NCI-H1694 (cell line): ENCODE data around the gene AGBL3.

Experiments
- DNase-seq: peaks from one replicate; lab custom pipeline; 2025; lab: John Stamatoyannopoulos, UW

AGBL3 gene

GRCh38 chr7:135147899-135148721 is 161.8 kb downstream of the AGBL3 start, which contains the start of gene TMEM140:
Gene TMEM140, plus strand, starts transcription at chr7:135148072. Its CDS starts 16,370 bp downstream, at chr7:135164442.
- DNase-seq, result no peak

- DNase-seq, result no peak
Measured at GRCh38 chr7:135150072-135150782, 163.9 kb downstream of the AGBL3 start.

GRCh38 chr7:135151132-135151531 is 164.8 kb downstream of the AGBL3 start:
- no peak for DNase-seq

GRCh38 chr7:135151533-135151932 is 165.2 kb downstream of the AGBL3 start:
- DNase-seq, result no peak

GRCh38 chr7:135152442-135152841 is 166.1 kb downstream of the AGBL3 start:
- no peak for DNase-seq

- DNase-seq, result no peak
Measured at GRCh38 chr7:135154734-135155133, 168.4 kb downstream of the AGBL3 start.

GRCh38 chr7:135156290-135156689 is 170.0 kb downstream of the AGBL3 start:
- DNase-seq, result no peak

- no peak for DNase-seq
Measured at GRCh38 chr7:135158141-135158655, 171.9 kb downstream of the AGBL3 start.

- DNase-seq, result no peak
Measured at GRCh38 chr7:135158874-135159273, 172.6 kb downstream of the AGBL3 start.

- DNase-seq, result no peak
Measured at GRCh38 chr7:135159359-135160085, 173.2 kb downstream of the AGBL3 start.

GRCh38 chr7:135160098-135160857 is 174.0 kb downstream of the AGBL3 start:
- DNase-seq, result no peak

- no peak for DNase-seq
Measured at GRCh38 chr7:135160858-135161653, 174.7 kb downstream of the AGBL3 start.

GRCh38 chr7:135161669-135162068 is 175.4 kb downstream of the AGBL3 start:
- no peak for DNase-seq

- no peak for DNase-seq
Measured at GRCh38 chr7:135162382-135163001, 176.2 kb downstream of the AGBL3 start.

- DNase-seq, result no peak
Measured at GRCh38 chr7:135164357-135165061, 178.2 kb downstream of the AGBL3 start.

- DNase-seq, result no peak
Measured at GRCh38 chr7:135165862-135166261, 179.6 kb downstream of the AGBL3 start.

- DNase-seq, result no peak
Measured at GRCh38 chr7:135166338-135166990, 180.2 kb downstream of the AGBL3 start.

GRCh38 chr7:135167365-135167917 is 181.1 kb downstream of the AGBL3 start:
- no peak for DNase-seq

- DNase-seq, result no peak
Measured at GRCh38 chr7:135168001-135168400, 181.7 kb downstream of the AGBL3 start.
